Mesenchymal stem cell (in vitro differentiated cells and primary cell): ENCODE results near the gene CDKN2AIP.
A peak's percentile ranks its signal among the peaks of the same experiment; 100 is the strongest.
"Not testable (repeated sequence)": the region's sequence is repeated elsewhere in the genome, so short reads cannot be mapped to it uniquely, and the experiment has no call there.

Experiments used
- DNase-seq: peaks from one replicate; pipeline ENCODE4 v3.0.0-alpha.2; 2013
- H2AFZ ChIP-seq: one replicate; pipeline ENCODE4 v1.6.1; 2013; ENCODE audit warnings: low read depth, mild to moderate bottlenecking, control low read depth, inconsistent platforms, low read length, moderate library complexity
- H2AK5ac ChIP-seq: 2 replicates; pipeline ENCODE4 v1.6.1; 2013; ENCODE audit warnings: low read length, moderate library complexity, mild to moderate bottlenecking, inconsistent platforms; ENCODE audit not compliant: severe bottlenecking
- H2BK120ac ChIP-seq: one replicate; pipeline ENCODE4 v1.6.1; 2013; ENCODE audit warnings: low read depth, mild to moderate bottlenecking, inconsistent platforms, low read length, moderate library complexity
- H2BK12ac ChIP-seq, 2 experiments: one replicate each; pipeline ENCODE4 v1.6.1; 2013; ENCODE audit warnings: inconsistent platforms in 2 of 2, low read length in 2 of 2, mild to moderate bottlenecking in 2 of 2, moderate library complexity in 2 of 2, control low read depth in 1 of 2
- H2BK15ac ChIP-seq: one replicate; pipeline ENCODE4 v1.6.1; 2013; ENCODE audit warnings: mild to moderate bottlenecking, low read depth, inconsistent platforms; ENCODE audit not compliant: poor library complexity, severe bottlenecking
- H2BK5ac ChIP-seq: 2 replicates; pipeline ENCODE4 v1.6.1; 2013; ENCODE audit warnings: low read depth, mild to moderate bottlenecking, low read length, control low read depth, inconsistent platforms; ENCODE audit not compliant: poor library complexity, severe bottlenecking
- H3K14ac ChIP-seq, 2 experiments: one replicate each; pipeline ENCODE4 v1.6.1; 2013; ENCODE audit warnings: inconsistent platforms in 2 of 2, low read length in 2 of 2, control low read depth in 1 of 2, mild to moderate bottlenecking in 1 of 2, moderate library complexity in 1 of 2
- H3K18ac ChIP-seq, 2 experiments: one replicate each; pipeline ENCODE4 v1.6.1; 2013; ENCODE audit warnings: inconsistent platforms in 2 of 2, low read length in 2 of 2, control low read depth in 1 of 2, low read depth in 1 of 2, mild to moderate bottlenecking in 1 of 2
- H3K23ac ChIP-seq, 2 experiments: one replicate each; pipeline ENCODE4 v1.6.1; 2013; ENCODE audit warnings: inconsistent platforms in 2 of 2, low read length in 2 of 2, mild to moderate bottlenecking in 2 of 2, moderate library complexity in 2 of 2, control low read depth in 1 of 2
- H3K27ac ChIP-seq: 2 replicates; pipeline ENCODE4 v1.5.1; 2013; ENCODE audit warnings: mild to moderate bottlenecking, moderate library complexity, low read length, control low read depth, inconsistent platforms; ENCODE audit not compliant: poor library complexity, severe bottlenecking
- H3K27me3 ChIP-seq, 2 experiments: 2 replicates each; pipeline versions ENCODE4 v1.6.1 to v1.7.0; 2013; ENCODE audit warnings: low read length in 2 of 2, mild to moderate bottlenecking in 2 of 2, moderate library complexity in 2 of 2, control low read depth in 1 of 2, inconsistent platforms in 1 of 2; ENCODE audit not compliant: control insufficient read depth in 1 of 2, insufficient read depth in 1 of 2
- H3K36me3 ChIP-seq, 2 experiments: 2 replicates each; pipeline versions ENCODE4 v1.6.1 to v1.7.0; 2013; ENCODE audit warnings: low read length in 2 of 2, control low read depth in 1 of 2, inconsistent platforms in 1 of 2, low read depth in 1 of 2, mild to moderate bottlenecking in 1 of 2; ENCODE audit not compliant: insufficient read depth in 2 of 2, control insufficient read depth in 1 of 2
- H3K4ac ChIP-seq, 2 experiments: one replicate each; pipeline ENCODE4 v1.6.1; 2013; ENCODE audit warnings: inconsistent platforms in 2 of 2, low read length in 2 of 2, mild to moderate bottlenecking in 2 of 2, moderate library complexity in 2 of 2, control low read depth in 1 of 2, low read depth in 1 of 2
- H3K4me1 ChIP-seq: 2 replicates; pipeline ENCODE4 v1.6.1; 2013; ENCODE audit warnings: low read depth, low read length, control low read depth; ENCODE audit not compliant: control insufficient read depth, insufficient read depth
- H3K4me2 ChIP-seq: 2 replicates; pipeline ENCODE4 v1.6.1; 2013; ENCODE audit warnings: low read length, mild to moderate bottlenecking, inconsistent platforms; ENCODE audit not compliant: poor library complexity, severe bottlenecking
- H3K4me3 ChIP-seq, 2 experiments: 2 replicates each; pipeline versions ENCODE4 v1.5.1 to v1.7.0; 2013; ENCODE audit warnings: low read length in 2 of 2, mild to moderate bottlenecking in 2 of 2, control low read depth in 1 of 2, low read depth in 1 of 2; ENCODE audit not compliant: insufficient read depth in 1 of 2
- H3K79me1 ChIP-seq: replicated peaks from 2 replicates; pipeline ENCODE4 v1.6.1; 2013; ENCODE audit warnings: mild to moderate bottlenecking, control low read depth, low read length, inconsistent platforms; ENCODE audit not compliant: poor library complexity, severe bottlenecking
- H3K9ac ChIP-seq: 2 replicates; pipeline ENCODE4 v1.7.0; 2013; ENCODE audit warnings: mild to moderate bottlenecking, low read length, moderate library complexity
- H3K9me3 ChIP-seq: 2 replicates; pipeline ENCODE4 v1.7.0; 2013; ENCODE audit warnings: mild to moderate bottlenecking, low read length; ENCODE audit not compliant: control insufficient read depth
- H4K8ac ChIP-seq: one replicate; pipeline ENCODE4 v1.6.1; 2013; ENCODE audit warnings: inconsistent platforms, mild to moderate bottlenecking, low read length, moderate library complexity
- H4K91ac ChIP-seq: one replicate; pipeline ENCODE4 v1.6.1; 2013; ENCODE audit warnings: mild to moderate bottlenecking, low read length, inconsistent platforms
- WGBS: methylation state at CpG from one replicate; pipeline ENCODE4 v1.1.7; 2013; ENCODE audit warnings: mixed read lengths; 5-methylcytosine and 5-hydroxymethylcytosine counted together

The CDKN2AIP gene

GRCh38 chr4:183450108-183450507 is 5.7 kb downstream of the CDKN2AIP start:
- no CpG with 5 or more reads among the region's 1 CpG for WGBS
- H3K27ac ChIP-seq: no peak overlapping the region
- peaks cover 3% of the 10 kb centered on the region for H3K4me1 ChIP-seq
- H3K79me1 ChIP-seq: peaks cover 8% of the 10 kb centered on the region
- no peak overlapping the region for H2BK5ac ChIP-seq
- no peak overlapping the region for H3K4me2 ChIP-seq
- H3K23ac ChIP-seq: no peak overlapping the region
- no peaks in the 10 kb centered on the region for H3K9me3 ChIP-seq
- H3K36me3 ChIP-seq: peaks cover 10 to 64% of the 10 kb centered on the region in 2 experiments
- no peak overlapping the region for H3K18ac ChIP-seq
- no peak for DNase-seq
- no peak overlapping the region for H3K14ac ChIP-seq
- no peak overlapping the region for H4K8ac ChIP-seq
- H3K9ac ChIP-seq: no peak overlapping the region
- H2AFZ ChIP-seq: no peak overlapping the region
- no peak overlapping the region for H2BK12ac ChIP-seq
- no peak overlapping the region for H2AK5ac ChIP-seq
- H3K4ac ChIP-seq: no peak overlapping the region
- H2BK15ac ChIP-seq: no peak overlapping the region
- no peaks in the 10 kb centered on the region for H3K27me3 ChIP-seq
- no peak overlapping the region for H3K4me3 ChIP-seq
- no peak overlapping the region for H2BK120ac ChIP-seq
- H4K91ac ChIP-seq: no peak overlapping the region

GRCh38 chr4:183455431-183456195 is 11.2 kb downstream of the CDKN2AIP start:
- H3K18ac ChIP-seq: no peak overlapping the region
- H3K79me1 ChIP-seq: no peaks in the 10 kb centered on the region
- DNase-seq: peak; percentile 6
- no peaks in the 10 kb centered on the region for H3K9me3 ChIP-seq
- peaks cover 0 to 17% of the 10 kb centered on the region in 2 experiments for H3K36me3 ChIP-seq
- H2BK120ac ChIP-seq: no peak overlapping the region
- H3K4me2 ChIP-seq: no peak overlapping the region
- no peak overlapping the region for H4K8ac ChIP-seq
- no peak overlapping the region for H2BK12ac ChIP-seq
- WGBS: 75% methylated on average over 7 of the region's 7 CpGs
- no peak overlapping the region for H2BK15ac ChIP-seq
- H3K27me3 ChIP-seq: no peaks in the 10 kb centered on the region
- H3K14ac ChIP-seq: no peak overlapping the region
- no peak overlapping the region for H2AK5ac ChIP-seq
- no peak overlapping the region for H4K91ac ChIP-seq
- H3K9ac ChIP-seq: no peak overlapping the region
- no peak overlapping the region for H3K4ac ChIP-seq
- peaks cover 2% of the 10 kb centered on the region for H3K4me1 ChIP-seq
- no peak overlapping the region for H2AFZ ChIP-seq
- H2BK5ac ChIP-seq: no peak overlapping the region
- no peak overlapping the region for H3K23ac ChIP-seq
- no peak overlapping the region for H3K4me3 ChIP-seq
- no peak overlapping the region for H3K27ac ChIP-seq

- Histone ChIP-seq H3K4me1 (peaks cover 2% of the 10 kb centered on the region), H3K36me3 (peaks cover 0 to 3% of the 10 kb centered on the region in 2 experiments), H2BK15ac (no peak overlapping the region), H2BK5ac (no peak overlapping the region), H2BK120ac (no peak overlapping the region), H3K14ac (no peak overlapping the region), H2AK5ac (no peak overlapping the region), H3K9me3 (no peaks in the 10 kb centered on the region), H2AFZ (no peak overlapping the region), H3K4ac (no peak overlapping the region), H3K18ac (no peak overlapping the region), H3K4me2 (no peak overlapping the region), H2BK12ac (no peak overlapping the region), H4K91ac (no peak overlapping the region), H3K4me3 (no peak overlapping the region), H3K23ac (no peak overlapping the region), H3K27me3 (no peaks in the 10 kb centered on the region), H3K79me1 (no peaks in the 10 kb centered on the region), H3K27ac (no peak overlapping the region), H3K9ac (no peak overlapping the region), H4K8ac (no peak overlapping the region)
- WGBS: 67% methylated on average over 3 of the region's 5 CpGs
- no peak for DNase-seq
Measured at GRCh38 chr4:183458005-183458404, 13.6 kb downstream of the CDKN2AIP start.

- not testable (repeated sequence) for H4K91ac ChIP-seq, H2BK15ac ChIP-seq, H3K27ac ChIP-seq, H4K8ac ChIP-seq, H3K9ac ChIP-seq, H3K79me1 ChIP-seq, H2BK120ac ChIP-seq, H3K23ac ChIP-seq, H3K18ac ChIP-seq, H3K36me3 ChIP-seq, H2AFZ ChIP-seq, H3K4me3 ChIP-seq, H2BK5ac ChIP-seq, H2BK12ac ChIP-seq, H3K4ac ChIP-seq, H3K4me2 ChIP-seq, DNase-seq, H3K27me3 ChIP-seq, H3K4me1 ChIP-seq, H3K14ac ChIP-seq, H3K9me3 ChIP-seq, H2AK5ac ChIP-seq
- 57% methylated on average over 8 of the region's 11 CpGs for WGBS
Measured at GRCh38 chr4:183463903-183464619, 19.6 kb downstream of the CDKN2AIP start.
